IPS DF 19.7 (cell line): ENCODE data around the gene CSNK1D.

Experiments used
- DNase-seq: peaks from one replicate; pipeline ENCODE4 v3.0.0-alpha.2; 2013; ENCODE audit warnings: low read depth, low spot score

Gene CSNK1D

DNA sequence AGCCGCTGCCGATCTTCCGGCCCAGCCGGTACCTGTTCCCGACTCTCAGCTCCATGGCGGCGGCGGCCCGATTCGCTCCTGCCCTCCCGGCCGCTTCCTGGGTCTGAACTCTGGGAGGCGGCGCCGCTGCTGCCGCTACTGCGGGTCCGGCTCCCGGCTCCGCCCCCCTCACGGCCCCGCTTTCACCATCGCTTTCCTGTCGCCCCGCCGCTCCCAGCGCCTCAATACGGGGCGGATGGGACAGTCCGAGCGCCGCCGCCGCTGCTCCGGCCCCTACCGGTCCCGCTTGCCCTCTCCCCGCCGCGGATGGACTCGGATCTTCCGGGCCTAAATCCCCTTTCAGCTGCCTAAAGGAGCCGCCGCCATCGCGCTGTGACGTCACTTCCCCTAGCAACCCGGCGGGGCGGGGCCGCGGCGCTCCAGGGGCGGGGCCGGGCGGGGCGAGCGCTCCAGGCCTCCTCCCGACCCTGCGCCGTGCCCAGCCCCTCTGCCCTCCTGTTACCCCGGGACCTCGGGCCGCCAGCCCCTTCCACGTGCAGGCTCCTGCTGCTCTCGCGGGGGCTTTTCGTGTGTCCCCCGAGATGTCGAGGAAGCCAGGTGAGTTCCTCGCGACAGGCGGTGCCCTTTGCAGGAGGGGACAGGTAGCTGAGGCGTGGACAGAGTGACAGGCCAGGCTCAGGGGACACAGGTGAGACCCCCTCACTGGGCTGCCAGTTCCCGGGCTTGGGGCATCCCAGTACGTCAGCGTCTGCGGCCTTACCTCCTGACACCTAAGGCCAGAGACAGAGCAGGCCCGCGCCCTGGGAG is at the start of gene CSNK1D:
Gene CSNK1D (minus strand): TSS at position 374 of the 807 bp plus-strand sequence. CDS start 319 bp downstream, at position 55.
- no peak for DNase-seq

- no peak for DNase-seq
Measured at GRCh38 chr17:82322526-82323453, 49.3 kb upstream of the CSNK1D start.

- no peak for DNase-seq
Measured at GRCh38 chr17:82321947-82322466, 48.5 kb upstream of the CSNK1D start.

DNA sequence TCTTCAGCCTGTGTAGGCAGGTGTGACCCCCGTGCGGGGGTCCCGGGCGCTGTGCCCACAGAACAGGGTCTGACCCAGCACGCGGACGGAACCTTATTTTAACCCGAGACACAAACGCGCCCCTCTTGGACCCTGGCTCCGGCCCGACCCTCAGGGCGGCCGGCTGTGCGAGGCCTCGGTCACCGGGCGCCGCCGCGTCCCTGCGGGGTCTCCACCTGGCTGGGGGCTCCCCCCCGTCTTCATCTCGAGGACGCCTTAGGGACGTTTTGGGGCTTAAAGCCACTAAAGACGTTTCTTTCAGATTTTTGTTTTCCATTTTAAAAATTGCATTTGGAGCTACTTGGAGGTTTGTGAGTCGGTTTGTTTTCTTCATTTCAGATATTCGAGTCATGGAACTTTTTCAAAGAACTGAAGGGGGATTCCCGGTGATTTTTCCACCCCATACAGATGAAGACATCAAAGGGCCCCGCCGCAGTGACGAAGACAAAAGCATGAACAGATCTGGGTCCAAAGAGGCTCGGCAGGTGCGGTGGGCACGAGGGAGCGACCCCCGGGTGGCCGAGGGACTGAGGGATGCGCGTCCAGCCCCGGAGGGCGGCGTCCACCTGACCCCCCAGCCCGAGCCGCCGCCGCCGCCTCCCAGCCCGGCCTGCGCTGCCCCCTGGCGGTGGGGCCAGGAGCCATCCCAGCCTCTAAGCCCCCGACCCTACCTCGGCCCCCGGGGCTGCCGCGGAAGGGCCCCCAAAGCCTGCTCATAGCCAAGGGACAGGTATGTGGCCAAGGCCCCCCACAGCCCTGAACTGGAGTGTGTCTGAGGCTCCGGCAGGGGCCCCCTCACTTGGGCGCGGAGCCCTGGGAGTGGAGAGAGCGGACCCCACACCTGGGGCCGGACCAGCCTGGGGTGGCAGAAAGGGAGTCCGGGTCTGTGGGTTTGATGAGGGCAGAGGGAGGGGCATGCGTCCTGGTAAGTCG is 47.7 kb upstream of the CSNK1D start:
- DNase-seq, result no peak

DNA sequence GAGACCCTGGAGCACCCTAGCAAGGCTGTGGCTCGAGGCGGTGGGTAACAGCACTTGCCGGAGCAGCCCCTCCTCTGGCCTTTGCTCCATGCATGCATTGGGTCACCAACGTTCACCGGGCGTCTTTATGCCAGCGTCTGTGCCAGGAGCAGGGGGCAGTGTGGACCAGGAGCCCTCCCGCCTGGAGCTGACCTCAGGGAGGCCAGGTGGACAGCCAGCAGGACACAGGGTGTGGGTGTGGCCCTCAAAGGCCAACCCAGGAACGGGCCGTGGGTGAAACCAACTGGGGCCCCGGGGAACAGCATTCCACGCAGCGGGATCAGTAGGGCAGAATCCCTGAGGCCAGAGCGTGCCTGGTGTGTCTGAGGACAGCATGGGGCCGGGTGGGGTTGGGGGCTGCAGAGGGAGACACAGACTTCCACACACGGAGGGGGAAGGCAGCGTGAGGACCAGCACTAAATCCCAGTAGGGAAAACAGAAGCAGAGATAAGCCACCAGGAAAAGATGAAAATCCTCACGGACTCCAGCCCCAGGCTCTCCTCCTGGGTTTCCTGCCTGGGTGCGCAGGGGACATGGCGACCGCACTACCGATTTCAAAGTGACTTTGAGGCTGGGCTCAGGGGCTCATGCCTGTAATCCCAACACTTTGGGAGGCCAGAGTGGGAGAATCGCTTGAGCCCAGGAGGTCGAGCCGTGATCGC is 46.8 kb upstream of the CSNK1D start:
- no peak for DNase-seq

DNA sequence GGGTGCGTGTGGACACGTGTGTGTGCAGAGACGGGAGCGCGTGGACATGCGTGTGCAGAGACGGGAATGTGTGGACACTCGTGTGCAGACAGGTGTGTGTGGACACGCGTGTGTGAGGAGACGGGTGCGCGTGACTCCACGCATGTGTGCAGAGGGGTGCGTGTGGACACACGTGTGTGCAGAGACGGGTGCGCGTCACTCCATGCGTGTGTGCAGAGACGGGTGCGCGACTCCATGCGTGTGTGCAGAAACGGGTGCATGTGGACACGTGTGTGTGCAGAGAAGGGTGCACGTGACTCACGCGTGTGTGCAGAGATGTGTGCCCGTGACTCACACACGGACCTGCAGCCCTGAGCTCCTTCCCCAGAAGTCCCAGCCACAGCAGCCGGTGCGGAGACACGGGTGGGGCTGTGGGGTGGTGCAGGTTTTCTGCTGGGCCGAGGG is 46.1 kb upstream of the CSNK1D start:
- no peak for DNase-seq

DNA sequence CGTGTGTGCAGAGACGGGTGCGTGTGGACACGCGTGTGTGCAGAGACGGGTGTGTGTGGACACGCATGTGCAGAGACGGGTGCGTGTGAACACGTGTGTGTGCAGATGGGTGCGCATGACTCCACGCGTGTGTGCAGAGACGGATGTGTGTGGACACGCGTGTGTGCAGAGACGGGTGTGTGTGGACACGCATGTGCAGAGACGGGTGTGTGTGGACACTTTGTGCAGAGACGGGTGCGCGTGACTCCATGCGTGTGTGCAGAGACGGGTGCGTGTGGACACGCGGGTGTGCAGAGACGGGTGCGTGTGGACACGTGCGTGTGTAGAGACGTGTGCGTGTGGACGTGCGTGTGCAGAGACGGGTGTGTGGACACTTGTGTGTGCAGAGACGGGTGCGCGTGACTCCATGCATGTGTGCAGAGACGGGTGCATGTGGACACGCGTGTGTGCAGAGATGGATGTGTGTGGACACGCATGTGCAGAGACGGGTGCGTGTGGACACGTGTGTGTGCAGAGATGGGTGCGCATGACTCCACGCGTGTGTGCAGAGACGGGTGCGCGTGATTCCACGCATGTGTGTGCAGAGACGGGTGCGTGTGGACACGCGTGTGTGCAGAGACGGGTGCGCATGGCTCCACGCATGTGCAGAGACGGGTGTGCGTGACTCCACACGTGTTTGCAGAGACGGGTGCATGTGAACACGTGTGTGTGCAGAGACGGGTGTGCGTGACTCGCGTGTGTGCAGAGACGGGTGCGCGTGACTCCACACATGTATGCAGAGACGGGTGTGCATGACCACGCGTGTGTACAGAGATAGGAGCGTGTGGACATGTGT is 45.5 kb upstream of the CSNK1D start:
- no peak for DNase-seq

DNA sequence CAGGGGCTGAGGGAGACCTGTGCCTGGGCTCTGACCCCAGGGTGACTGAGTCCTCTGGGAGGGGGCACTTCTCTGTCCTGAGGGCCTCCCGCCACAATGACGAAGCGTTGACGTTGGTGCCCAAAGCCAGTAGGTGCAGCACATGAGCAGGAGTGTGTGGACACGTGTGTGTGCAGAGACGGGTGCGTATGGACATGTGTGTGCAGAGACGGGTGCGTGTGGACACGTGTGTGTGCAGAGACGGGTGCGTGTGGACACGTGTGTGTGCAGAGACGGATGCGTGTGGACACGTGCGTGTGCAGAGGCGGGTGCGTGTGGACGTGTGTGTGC is 44.6 kb upstream of the CSNK1D start:
- no peak for DNase-seq

DNA sequence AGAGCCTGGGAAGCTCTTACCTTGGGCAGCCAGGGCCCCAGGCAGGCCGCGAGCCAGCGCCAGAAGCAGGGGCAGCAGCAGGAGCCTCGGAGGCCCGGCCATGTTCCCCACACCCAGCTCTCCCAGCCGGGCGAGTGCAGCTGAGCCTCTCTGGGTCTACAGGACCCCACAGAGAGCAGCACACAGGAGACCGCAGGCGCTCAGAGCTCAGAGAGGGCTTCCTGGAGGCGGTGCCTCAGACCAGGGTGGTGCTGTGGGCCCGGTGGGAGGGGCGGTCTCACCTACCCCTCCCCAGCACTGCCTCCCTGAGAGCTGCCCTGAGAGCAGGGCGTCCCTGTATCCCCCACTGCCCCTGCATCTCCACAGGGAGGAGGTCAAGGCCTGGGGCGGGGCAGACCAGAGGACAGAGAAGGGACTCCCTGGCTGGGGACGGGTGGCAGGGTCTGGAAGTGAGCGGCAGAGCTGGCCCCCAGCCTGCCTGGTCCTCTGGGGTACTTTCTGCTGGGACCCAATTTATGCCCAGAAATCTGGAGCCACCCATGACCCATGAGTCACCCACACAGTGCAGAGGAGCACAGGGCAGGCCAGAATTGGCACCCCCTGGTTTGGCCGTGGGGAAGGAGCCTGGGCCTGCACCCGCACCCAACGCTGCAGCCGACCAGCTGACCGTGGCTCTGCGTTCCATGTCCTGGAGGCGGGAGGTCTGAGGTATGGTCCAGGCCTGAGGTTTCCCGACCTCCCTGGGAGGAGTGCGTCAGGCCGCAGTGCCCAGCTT is 44.1 kb upstream of the CSNK1D start, which contains the start of gene CD7:
Gene CD7 (minus strand): TSS at position 215 of the 775 bp plus-strand sequence. CDS start 113 bp downstream, at position 102.
- DNase-seq, result no peak

DNA sequence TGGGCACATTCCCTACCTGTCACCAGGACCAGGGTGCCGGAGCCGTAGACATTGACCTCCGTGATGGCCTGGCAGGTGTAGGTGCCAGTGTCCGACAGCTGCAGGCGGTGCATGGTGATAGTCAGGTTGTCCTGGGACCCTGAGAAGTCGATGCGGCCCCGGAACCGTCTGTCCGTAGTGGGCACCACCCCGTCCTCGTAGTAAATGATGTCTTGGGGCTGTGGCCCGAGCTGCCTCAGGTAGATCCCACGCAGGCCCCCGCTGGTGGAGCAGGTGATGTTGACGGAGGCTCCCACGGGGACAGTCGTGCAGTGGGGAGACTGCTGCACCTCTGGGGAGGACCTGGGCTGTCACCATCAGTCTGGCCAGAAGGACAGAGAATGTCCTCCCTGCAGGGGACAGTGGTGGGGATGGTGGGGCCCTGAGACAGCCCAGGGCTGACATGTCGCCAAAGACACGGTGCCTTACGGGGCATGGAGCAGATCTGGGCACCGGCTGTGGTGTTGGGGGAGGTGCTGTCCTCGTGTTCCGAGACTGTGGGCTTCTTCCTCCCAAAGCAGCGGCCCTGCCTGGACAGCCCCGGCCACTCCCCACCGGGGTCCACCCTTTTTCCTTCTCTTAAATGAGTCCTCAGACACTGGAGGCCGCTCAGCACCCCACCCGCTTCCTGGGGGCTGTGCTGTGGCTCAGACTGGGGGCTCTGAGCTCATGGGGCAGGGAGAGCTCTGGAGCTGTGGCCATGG is 43.3 kb upstream of the CSNK1D start:
- no peak for DNase-seq

- no peak for DNase-seq
Measured at GRCh38 chr17:82315703-82316358, 42.3 kb upstream of the CSNK1D start.

DNA sequence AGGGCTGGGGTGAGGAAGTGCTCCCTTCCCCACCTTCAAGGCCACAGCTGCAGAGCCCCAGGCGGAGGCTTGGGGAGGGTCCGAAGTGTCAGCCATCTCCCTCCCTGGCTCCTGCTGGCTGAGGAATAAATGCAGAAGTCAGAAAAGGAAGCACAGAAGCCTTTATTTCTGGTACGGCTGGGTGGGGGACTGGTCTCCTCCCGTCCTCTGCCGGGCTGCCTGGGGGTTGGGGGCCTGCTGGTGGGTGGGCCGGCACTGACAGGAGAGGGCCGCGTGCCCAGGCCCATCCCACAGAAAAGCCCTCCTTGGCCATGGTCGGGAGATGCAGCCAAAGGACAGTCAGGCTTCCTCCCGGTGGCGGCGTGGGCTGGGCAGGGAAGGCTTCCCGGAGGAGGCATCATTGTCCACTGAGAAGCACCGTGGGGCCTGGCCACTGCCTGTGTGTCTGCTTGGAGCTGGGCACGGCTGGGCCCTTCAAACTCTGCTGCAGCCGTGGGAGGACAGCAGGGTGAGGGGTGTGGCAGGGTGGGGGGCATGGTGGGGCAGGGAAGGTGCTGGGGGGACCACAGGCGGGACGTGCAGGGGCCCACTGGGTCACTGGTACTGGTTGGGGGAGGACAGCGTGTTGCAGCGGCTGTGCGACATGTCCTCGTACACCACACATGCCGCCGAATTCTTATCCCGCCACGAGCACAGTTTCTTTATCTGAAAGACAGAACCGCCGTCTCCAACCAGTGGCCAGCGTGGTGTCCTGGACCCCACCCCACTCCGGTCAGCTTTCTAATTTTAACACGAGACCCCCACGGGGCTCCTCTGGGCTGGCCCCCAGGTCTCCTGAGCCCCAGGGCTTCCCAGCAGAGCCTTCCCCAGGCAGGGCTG is 41.5 kb upstream of the CSNK1D start:
- DNase-seq, result no peak

- DNase-seq, result no peak
Measured at GRCh38 chr17:82314012-82314726, 40.7 kb upstream of the CSNK1D start.

- DNase-seq, result no peak
Measured at GRCh38 chr17:82313195-82314011, 39.9 kb upstream of the CSNK1D start.

- no peak for DNase-seq
Measured at GRCh38 chr17:82311971-82312370, 38.5 kb upstream of the CSNK1D start.
